GM21576 (cell line): ENCODE results near the gene CDK6.
A peak's percentile ranks its signal among the peaks of the same experiment; 100 is the strongest.

Experiments
- ATAC-seq: cut with Tn5 transposase; IDR thresholded peaks from one replicate; pipeline ENCODE4 v1.9.1; 2021; ENCODE audit warnings: mild to moderate bottlenecking, moderate library complexity; ENCODE audit not compliant: unreplicated experiment

CDK6 gene

DNA sequence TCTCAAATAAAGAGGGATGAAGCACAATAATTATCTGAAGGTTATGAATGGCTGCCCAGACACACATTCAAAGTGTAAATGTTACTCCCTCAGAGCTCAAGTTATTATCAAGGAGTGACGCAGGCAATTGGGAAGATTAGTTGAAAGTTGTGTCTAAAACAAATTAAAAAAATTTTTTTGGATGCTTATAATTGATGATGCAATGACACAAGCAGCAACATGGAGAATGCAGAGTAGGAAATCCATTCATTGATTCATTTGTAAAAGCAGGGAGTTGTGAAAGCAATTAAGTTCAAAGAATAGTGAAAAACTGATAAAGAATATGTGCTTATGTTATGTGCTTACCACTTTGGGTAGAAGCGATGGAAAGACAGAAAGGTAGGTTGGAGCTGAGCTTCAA, 120.4 kb downstream of the CDK6 start:
- no peak for ATAC-seq

DNA sequence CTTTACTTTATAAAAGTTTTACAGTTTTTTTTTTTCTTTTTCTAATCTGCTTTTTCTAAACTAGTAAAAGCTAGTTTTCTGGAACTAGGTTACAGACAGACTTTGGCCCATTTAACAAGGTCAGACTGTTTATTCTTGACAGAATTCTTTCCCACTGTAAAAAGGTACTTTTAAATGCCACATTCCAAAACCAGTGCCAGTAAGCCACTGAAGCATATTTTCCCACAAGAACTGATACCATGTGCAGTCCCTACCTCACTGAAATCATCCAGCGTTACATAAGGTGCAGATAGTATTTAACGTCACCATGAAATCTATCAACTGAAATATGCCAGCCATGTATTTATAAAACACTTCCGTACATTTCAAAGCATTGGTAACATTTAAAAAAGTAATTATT, 121.6 kb downstream of the CDK6 start:
- no peak for ATAC-seq

DNA sequence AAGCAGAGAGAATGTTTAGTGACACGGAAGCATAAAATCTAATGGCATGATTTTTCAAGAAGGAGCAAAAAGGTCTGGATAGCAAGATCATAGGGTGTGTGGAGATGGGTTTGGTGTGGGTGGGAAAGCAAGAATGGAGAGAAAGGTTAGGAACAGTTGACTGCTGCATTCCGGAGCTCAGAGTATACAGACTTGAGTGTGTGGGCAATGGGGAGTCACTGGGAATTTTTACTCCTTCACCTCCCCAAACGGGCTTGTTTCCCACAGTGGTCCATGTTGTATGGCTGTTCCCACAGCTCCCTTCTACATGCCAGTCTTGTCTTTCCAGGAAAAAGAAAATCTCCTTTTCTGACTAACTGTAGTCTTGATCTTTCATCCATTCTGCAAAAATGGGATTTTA, 122.1 kb downstream of the CDK6 start:
- ATAC-seq: no peak

DNA sequence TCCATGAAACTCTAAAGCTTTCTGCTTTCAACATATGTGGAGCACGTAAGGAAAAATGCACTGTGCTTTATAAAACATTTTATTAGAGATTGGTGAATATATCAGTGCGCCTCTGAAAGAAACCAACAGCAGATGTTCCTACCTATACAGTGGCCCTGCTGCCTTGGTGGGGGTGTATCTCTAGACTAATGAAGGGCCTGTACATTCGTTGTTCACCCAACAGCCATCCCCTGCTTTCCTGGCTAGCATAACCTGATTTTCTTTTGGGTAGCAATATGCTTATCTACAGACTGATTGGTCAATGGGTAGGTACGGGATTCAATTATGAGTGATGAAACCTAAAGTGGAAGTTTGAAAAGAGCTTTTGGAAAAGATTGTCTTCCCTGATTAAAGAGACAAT, 126.5 kb downstream of the CDK6 start:
- ATAC-seq: no peak

DNA sequence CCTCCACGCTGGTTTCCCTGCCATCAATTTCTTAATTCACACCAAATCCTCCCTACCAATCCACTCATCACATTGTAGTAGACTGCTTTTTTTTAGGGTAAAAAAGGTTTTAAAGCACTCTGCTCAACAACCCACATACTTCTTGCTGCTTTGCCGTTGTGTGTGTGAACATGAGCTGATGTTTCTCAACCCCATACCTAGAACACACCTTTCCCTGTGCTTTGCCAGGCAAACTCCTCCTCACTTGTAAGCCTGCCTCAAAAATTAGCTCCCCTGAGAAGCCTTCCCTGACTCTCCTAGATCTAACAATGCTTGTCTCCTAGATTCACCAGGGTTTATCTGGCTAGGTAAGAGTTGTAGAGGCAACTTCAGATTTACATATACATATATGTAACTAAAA, 127.2 kb downstream of the CDK6 start:
- no peak for ATAC-seq

DNA sequence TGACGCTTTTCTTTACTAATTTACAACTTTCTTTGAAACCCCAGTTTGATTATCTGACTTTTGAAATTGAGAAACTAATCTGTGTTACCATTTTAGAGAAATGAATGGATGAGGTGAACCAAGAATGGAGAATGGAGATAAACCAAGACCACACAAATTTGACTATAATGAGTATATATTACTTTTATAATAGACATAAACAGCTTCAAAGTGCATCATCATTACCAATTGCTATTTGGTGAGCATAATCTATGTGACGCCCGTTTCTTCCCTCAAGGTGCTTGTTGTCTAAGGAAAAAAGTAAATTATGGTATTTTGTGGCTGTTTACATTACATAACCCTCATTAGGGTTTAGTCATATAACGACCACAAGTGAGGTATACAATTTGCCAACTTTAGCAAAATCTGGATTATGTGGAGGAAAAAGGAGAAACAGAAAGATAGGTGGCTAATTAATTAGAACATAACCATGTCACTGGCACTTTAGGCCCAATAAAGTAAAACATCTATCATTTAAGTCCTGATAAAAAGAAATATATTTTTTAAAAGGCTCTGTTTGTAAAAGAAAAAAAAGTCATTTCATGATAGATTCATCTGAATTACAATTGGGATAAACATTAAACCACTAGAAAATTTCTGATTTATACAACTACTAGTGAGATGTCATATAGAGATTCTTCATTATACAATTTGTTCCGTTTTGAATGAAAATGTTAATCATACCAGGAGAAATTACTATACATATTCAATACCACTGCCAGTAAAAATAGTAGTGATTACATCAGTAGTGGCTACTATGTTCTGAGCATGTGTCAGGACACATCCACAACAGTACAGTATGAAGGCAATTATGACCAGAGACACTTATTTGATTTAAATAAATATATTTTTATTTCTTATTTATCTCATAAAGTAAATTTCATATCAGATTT, 128.0 kb downstream of the CDK6 start:
- no peak for ATAC-seq

DNA sequence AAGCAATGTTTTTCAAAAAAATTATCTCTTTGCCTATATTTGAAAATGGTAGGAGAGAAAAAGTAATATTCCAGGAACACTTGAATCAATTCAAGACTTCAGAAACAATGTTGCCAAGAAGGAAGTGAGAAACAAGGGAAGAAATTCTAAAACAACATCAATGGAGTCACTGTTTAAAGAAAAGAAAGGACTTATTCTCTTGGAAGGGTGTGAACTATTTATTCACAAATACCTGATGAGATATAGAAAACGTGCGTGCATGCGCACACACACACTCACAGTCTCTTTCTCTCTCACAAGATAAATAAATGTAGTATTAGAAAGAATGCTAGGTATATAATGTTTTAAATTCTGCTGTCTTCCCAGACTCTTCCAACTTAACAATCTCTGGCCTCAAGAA, 128.9 kb downstream of the CDK6 start:
- no peak for ATAC-seq

DNA sequence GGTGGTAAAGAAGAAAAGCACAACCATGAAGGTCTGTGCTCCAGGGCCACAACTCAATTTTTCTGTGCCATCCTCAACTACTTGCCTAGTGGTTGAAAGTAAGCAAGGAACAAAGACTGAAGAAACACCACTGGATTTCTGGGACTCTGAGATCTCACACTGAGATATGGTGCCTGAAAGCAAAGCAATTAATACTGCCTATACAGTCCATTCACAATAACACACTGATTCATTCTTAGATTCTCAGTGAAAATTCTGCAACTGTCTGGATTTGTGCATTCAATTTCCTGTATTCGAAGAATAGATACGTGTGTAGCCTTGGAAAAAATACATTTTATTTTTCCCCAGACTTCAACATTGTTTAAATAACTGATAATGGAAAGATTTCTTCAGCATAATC, 129.8 kb downstream of the CDK6 start:
- ATAC-seq: no peak

DNA sequence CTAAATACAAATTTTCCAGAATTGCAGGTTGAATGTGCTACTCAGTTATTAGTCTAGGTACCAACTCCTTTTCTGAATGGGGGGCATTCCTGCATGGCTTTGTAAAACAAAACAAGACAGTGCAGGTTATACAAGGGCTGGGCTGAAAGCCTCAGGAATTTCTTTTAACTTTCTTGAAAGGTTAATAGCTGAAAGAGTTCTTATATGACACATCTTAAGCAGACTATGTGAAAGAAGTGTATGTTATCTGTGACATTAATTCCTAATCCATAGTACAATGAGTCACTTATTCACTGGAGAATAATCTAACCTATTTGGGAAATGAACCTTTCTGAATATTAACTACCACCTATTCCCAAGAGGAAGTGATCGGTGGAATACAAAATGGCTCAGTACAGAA, 130.5 kb downstream of the CDK6 start:
- no peak for ATAC-seq

DNA sequence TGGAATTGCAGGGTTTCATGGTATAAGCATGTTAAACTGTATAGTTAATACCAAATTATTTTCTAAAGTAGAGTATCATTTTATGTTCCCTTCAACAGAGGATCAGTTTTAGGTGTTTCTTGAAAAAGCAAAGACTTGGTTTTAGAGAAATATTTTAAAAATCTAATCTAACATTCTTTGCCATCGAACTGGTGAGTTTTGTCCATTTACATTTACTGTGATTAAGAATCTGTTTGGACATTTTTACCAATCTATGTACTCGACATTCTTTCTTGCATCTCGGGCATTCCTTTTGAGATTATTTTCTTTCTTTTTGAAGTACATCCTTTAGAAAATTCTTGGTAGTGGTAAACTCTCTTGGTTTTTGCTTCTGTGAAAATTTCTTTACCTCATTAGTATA, 131.5 kb downstream of the CDK6 start:
- no peak for ATAC-seq

DNA sequence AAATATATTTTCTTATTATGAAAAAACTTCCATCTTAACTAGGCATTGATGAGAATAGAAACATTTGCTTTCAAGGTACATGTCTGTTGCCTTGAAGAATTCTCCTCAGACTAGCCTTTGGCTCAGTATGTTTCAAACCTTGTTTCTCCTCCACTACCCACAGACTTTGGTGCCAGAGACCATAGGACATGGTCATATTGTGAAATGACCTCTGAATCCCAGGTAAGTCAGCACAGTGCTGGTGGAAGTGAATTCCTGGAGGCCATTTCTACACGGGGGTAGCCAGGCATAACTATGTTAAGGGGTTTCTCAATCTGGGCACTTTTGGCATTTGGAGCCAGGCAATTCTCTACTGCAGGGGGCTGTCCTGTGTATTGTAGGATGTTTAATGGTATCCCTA, 133.8 kb downstream of the CDK6 start:
- ATAC-seq: no peak

DNA sequence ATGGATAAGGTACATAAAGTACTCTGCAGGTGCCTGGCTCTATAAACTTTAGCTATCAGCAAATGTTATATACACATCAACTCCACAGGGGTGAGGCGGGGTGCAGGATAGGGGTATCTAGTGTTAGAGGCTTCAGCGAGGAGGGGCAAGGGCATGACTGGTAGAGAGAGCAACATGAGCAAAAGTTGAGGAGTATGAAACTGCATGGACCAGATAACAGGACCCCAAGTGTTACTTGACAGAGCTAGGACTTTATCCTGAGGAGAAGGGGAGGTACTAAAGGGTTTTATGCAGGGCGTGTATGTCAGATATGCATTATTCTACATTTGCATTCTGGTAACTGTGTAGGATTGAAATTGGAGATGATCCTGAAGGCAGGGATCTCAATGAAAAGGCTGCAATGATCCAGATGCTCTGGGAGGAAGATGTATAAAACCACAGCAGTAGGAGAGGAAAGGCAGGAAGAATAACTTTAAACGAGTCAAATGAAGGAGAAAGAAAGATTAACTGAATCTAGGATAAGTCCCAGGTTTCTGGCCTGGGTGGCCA, 136.3 kb downstream of the CDK6 start:
- no peak for ATAC-seq

DNA sequence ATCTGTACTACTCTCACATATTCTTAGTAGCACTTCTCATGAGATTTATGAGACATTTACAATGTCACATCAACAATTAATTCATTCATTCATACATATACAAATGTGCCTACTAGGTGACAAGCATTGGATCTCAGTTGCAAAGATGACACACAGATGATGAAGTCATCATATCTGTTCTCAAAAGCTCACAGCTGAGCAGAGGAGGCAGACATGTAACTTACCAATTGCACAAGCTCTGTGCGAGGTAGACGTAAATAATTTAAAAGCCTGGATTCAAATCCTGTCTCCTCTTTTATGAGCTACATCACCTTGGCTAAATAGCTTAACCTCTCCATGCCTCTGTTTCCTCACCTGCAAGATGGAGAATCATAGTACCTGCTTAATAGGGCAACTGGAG, 136.8 kb downstream of the CDK6 start:
- no peak for ATAC-seq

DNA sequence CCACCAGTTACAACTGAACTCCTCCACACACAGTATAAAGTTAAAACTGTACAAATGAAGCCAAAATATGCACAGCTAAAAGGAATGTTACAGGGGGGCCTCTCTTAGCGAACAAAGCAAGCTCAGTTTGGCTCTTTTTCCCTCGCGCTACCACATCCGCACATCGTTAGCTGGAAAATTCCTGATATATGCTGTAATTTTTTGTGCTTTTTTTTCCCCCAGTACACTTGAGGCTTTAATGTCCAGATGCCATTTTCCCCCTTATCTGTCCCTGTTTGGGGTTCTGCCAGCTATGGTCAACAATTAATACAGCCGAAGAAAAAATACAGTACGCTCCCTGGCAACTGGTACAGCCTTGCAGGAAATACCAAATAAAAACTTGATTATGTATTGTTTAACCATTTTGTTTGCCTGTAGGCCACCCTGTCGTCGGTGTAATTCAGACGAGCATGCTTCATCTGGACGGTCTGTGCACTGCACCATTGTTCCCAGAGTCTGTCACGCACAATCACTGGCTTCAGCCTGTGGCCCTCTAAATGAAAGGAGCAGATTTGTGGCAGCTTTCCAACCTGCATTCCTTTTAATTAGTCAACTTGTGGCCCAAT, 138.0 kb downstream of the CDK6 start:
- ATAC-seq: no peak

DNA sequence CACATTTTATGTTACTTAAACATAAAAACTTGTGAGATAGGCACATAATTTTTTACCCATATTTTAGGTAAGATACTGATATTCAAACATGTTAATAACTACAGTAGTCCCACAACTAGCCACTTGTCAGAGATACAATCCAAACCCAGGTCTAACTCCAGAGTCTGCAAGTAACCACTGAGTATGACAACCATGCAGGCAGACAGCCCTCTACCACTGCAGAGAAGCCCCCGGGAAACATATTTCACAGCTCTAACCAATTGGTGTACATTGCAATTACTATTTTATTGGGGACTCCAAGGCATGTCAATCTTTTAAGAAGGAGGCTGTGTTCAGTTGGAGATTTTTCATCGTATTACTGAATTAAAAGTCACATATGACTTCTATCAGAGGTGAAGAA, 139.0 kb downstream of the CDK6 start:
- no peak for ATAC-seq

DNA sequence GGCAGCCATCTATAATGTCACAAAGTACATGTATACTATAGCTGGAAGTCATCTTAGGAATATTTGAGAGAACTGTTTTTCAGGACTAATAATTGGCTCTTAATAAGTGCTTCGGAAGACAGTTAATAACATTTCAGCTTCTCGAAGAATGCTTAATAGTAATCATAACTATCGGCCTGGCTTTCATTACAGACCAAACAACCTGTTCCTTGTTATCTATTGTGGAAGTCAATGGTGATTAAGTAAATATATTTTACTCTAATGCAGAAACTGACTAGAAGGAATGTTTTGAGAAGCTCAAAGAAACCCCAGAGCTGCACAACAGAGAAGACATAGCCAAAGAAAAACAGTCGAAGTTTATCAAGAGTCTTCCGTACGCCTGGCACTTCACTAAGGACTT, 139.4 kb downstream of the CDK6 start:
- no peak for ATAC-seq

DNA sequence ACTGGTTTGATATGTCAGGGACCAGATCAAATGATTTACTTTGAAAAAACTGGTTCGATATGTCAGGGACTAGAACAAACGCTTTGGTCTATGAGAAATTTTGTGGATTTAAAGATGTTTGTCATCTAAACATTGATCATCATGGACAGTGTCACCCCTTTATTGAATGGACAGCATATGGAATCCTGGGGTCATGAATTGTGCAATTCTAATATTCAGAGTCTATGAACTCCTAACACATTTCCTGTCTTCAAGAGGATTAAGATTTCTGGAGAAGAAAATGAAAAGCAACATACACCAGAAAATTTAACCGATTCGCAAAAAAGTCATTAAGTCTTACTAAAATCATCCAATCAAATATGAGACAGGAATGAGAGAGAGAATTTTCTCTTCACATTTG, 139.8 kb downstream of the CDK6 start:
- ATAC-seq: no peak

DNA sequence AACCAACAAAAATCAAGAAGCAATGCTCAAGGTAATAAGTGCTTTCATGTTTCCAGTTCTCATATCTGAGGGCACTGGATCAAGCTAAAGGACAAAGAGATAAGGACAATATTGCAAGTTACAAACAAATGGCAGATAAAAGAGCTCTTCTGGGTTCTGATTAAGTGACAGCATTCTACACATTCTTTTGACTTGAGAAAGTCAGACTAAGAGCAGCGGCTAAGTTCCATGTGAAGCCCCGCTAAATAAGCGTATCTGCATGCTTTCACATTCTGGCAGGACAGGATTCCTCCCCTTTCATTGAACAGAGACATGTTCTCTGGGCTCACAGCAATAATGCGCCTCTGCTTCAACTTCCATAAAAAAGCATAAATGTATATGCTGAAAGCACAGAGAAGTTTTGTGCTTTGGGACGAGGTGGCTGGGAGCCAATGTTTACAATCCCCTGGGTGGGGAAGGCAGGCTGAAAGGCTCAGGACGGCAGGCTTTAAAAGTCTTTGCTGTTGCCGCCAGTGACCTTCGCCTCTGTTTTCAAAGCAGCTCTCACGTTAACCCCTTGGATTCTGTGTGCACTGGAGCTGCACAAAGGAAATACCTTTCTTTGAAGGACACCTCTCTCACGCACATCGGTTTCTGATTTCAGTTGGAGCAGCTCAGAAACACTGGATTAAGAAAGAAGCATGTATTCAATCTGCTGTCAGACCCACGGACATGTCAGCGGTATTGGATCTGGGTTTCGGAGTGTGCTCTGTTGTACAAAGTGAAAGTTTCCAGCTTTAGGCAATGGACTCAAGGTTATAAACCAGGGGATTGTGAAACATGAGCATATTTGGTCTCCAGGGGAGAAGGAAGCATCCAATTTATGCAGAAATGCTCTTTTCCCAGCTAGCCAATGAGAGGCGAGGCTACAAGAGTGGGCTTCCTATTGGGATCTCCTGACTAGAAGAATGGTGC, 140.8 kb downstream of the CDK6 start:
- ATAC-seq: no peak

DNA sequence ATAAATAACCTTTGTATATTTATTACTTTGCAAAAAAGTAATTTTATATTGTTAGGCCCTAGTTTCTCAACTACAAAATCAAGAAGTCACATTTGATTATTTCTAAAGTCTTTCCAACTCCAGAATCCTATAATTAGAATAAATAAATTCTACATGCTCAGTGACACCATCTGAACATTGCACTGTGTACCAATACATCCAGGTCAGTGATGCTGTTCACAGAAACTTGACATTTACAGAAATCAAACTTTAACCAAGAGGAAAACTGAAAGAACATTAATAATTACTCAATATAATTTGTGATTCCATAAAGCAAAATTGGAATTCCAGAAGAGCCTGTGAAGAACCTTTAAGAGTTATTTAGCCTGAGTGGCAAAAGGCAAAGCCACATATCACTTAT, 142.2 kb downstream of the CDK6 start:
- no peak for ATAC-seq

DNA sequence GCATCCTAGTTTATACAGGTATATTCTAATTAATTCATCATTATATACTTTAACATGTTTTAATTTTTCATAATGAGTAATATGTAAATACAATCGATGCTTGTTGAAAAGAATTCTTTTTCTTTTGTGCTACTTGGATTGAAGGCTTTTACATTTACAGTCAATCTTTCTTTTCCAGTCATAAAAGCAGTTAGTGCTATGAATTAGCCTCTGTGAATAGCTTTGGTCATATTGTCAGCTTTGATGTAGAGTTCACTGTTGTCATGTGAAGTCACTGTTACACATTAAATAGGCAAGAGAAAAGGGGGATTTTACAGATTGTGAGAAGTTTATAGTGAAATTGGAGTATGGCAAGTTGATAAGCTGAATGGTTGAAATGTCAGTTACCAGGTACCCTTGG, 142.9 kb downstream of the CDK6 start:
- ATAC-seq: no peak

DNA sequence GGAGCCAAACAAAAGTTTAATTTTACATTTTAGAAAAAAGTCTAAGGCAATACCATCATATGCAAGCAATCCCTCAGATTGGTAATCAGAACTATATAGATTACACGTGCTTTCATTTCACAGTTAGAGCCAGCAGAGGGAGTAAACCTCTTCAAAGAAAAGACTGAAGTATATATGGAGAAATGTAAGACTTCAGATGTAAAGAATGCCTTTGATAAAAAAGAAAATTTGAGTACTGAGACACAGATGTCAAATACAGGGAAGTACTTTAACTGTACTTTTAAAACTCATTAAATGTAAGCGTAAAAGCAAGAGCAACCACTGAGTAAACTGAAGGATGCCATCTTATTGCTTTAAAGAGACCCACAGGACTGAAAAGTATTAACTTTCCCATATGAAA, 144.8 kb downstream of the CDK6 start:
- ATAC-seq: peak; percentile 81
